ENCODE results near the gene DNAH2. TPM values are rescaled to one million over a fixed set of nuclear protein-coding genes. Genes with fewer than 3 reads are reported as not detected.

DNAH2 gene
- total and polyA plus RNA-seq, 2 of the 13 experiments (the other 11 are each of a cell fraction or from before 2014, with no cell fraction given), result not detected

DNA sequence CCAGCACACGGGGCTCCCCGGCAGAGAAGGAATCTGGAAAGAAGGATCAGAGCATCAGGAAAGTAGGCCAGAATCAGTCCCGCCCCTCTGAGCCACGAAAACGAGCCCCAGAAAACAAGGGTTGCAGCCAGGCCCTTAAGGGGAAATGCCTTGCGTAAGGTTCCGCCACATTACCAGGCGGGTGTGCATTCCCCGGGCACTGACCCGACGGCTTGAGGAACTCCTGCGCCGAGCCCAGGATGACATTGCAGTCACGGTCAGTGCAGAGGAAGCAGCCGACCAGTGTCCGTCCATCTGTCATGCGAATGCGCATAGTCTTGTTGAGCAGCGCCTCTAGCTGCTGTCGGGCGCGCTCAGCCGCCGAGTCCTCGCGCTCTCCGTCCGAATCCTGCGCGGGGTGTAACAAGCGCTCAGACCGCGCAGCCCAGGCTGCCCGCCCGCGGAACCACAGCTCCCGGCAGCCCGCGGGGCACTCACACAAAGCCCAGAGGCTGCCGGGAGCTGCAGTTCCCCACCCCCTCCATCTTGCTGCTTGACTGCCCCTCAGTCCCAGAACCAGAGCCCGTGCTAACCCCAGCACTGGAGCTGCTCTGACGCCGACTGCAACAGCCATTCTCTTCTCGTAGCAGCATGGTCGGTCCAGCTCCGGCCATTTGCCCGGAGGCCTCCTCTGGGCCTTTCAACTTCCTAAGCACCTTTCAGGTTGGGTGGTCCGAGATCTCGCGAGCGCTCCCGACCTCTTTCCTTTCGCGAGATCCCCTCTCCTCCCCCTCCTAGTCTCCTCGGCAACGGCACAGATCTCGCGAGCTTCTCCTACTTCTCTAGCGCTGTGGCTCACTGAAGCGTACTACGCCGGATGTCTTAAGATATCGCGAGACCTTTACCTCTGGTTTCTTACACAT lies 139.5 kb downstream of the DNAH2 start, which contains the start of gene NAA38 (continued):
- TF ChIP-seq ZFP91 (CRISPR knock-in tag; IDR thresholded peaks at IDR 0.05; ENCODE audit: borderline replicate concordance) (peak; percentile 67; the same call in 1 of the 2 replicates), MAX (IDR thresholded peaks at IDR 0.05) (peak; percentile 74), SMAD3 (CRISPR knock-in tag; IDR thresholded peaks at IDR 0.05) (no peak), NR1H2 (CRISPR knock-in tag; IDR thresholded peaks at IDR 0.05; ENCODE audit: borderline replicate concordance, low read depth) (no peak), PRMT3 (CRISPR knock-in tag; IDR thresholded peaks at IDR 0.05; ENCODE audit: borderline replicate concordance, low read depth) (no peak), PAWR (CRISPR knock-in tag; IDR thresholded peaks at IDR 0.05; ENCODE audit: borderline replicate concordance) (no peak), MAZ (IDR thresholded peaks at IDR 0.05; ENCODE audit: borderline replicate concordance, low read depth, low read length) (no peak), MAZ (CRISPR knock-in tag; IDR thresholded peaks at IDR 0.05; ENCODE audit: low read depth) (peak; percentile 49), RBFOX2 (IDR thresholded peaks at IDR 0.05; ENCODE audit: low read depth, low read length) (peak; percentile 84), MYPOP (CRISPR knock-in tag; IDR thresholded peaks at IDR 0.05) (peak; percentile 88), KDM1A (CRISPR knock-in tag; IDR thresholded peaks at IDR 0.05) (0 out of 2 replicates have a peak, but pooled peaks have one; percentile 21), HOXA5 (CRISPR knock-in tag; IDR thresholded peaks at IDR 0.05) (peak; percentile 88), MTF2 (CRISPR knock-in tag; IDR thresholded peaks at IDR 0.05; ENCODE audit: borderline replicate concordance) (no peak), NR2C2 (CRISPR knock-in tag; IDR thresholded peaks at IDR 0.05; ENCODE audit: borderline replicate concordance) (peak; percentile 43; the same call in 1 of the 2 replicates), SMAD9 (CRISPR knock-in tag; IDR thresholded peaks at IDR 0.05) (no peak), REL (CRISPR knock-in tag; conservative IDR thresholded peaks at IDR 0.05) (no peak), ZMYM4 (CRISPR knock-in tag; IDR thresholded peaks at IDR 0.05) (no peak; the same call in 1 of the 2 replicates), ZNF275 (CRISPR knock-in tag; IDR thresholded peaks at IDR 0.05; ENCODE audit: borderline replicate concordance) (no peak)
- TF ChIP-seq, protein P1, sequence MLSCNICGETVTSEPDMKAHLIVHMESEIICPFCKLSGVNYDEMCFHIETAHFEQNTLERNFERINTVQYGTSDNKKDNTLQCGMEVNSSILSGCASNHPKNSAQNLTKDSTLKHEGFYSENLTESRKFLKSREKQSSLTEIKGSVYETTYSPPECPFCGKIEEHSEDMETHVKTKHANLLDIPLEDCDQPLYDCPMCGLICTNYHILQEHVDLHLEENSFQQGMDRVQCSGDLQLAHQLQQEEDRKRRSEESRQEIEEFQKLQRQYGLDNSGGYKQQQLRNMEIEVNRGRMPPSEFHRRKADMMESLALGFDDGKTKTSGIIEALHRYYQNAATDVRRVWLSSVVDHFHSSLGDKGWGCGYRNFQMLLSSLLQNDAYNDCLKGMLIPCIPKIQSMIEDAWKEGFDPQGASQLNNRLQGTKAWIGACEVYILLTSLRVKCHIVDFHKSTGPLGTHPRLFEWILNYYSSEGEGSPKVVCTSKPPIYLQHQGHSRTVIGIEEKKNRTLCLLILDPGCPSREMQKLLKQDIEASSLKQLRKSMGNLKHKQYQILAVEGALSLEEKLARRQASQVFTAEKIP (CRISPR knock-in tag; IDR thresholded peaks at IDR 0.05; ENCODE audit: borderline replicate concordance), result no peak
- TF ChIP-seq, protein P2, sequence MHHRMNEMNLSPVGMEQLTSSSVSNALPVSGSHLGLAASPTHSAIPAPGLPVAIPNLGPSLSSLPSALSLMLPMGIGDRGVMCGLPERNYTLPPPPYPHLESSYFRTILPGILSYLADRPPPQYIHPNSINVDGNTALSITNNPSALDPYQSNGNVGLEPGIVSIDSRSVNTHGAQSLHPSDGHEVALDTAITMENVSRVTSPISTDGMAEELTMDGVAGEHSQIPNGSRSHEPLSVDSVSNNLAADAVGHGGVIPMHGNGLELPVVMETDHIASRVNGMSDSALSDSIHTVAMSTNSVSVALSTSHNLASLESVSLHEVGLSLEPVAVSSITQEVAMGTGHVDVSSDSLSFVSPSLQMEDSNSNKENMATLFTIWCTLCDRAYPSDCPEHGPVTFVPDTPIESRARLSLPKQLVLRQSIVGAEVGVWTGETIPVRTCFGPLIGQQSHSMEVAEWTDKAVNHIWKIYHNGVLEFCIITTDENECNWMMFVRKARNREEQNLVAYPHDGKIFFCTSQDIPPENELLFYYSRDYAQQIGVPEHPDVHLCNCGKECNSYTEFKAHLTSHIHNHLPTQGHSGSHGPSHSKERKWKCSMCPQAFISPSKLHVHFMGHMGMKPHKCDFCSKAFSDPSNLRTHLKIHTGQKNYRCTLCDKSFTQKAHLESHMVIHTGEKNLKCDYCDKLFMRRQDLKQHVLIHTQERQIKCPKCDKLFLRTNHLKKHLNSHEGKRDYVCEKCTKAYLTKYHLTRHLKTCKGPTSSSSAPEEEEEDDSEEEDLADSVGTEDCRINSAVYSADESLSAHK (CRISPR knock-in tag; IDR thresholded peaks at IDR 0.05; ENCODE audit: borderline replicate concordance), result no peak
